Right lobe of liver (tissue), 4 donors: Measurements from ENCODE around the gene FGFR4.

Source experiments
- CTCF ChIP-seq, 4 donors: fragments of 200-600 bp in 3 of 4; fragments of 450-650 bp in 1 of 4; IDR thresholded peaks; one replicate each; pipeline versions ENCODE4 v1.5.1 to v1.8.0; 2016 to 2022; ENCODE audit warnings: antibody characterized with exemption in 4 of 4, mild to moderate bottlenecking in 2 of 4
- POLR2A ChIP-seq: fragments of 450-650 bp; IDR thresholded peaks from one replicate; pipeline ENCODE4 v1.6.1; 2017; ENCODE audit warnings: antibody characterized with exemption, mild to moderate bottlenecking
- donor health status: DM: no; HTN: no; CAD: no.
- donor health status: DM: no; HTN: no; CAD: no.
- donor health status: DM: no; HTN: yes; CAD: no.

GRCh38 chr5:177141496-177141895, 54.8 kb downstream of the FGFR4 start:
- TF ChIP-seq CTCF (IDR thresholded peaks at IDR 0.05) (no peak), POLR2A (no peak)
